ENCODE results near the gene LINGO1.

The LINGO1 gene

DNA sequence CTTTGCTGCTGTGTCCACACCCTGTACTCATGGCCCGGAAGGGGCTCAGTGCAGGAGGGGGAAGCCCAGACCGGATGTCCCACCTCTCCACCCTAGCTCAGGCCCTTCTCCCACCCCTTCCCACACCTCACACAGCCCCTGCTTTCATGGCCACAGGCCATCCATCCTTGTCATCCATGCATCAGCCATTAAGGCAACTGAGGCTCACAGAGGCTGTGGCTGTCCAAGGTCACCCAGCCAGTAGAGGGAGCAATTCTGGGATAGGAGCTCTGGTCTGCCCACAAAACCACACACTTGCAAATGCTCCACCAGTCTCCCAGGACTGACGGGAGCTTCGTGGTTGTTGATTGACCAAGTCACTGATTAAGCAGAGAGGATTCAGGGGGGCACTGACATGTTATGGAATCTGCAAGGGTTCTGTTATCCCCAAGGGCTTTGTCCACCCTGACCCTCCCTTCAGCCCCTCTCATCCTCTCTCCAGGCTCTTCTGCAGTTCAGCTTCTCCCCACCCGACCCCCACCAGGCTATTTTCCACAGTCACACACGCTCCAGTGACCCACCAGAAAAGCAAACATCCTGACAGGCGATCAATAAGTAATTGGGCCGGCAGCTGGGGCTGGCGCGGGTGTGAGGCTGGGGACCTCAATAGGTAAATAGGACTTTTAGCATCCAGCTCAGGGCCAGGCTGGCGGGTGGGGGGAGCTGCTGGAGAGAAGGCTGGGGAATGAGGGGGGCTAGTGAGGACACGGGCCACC, 15.1 kb downstream of the LINGO1 start:
- DNase-seq (ENCODE audit: low read depth) = no peak
- TF ChIP-seq, protein P1, sequence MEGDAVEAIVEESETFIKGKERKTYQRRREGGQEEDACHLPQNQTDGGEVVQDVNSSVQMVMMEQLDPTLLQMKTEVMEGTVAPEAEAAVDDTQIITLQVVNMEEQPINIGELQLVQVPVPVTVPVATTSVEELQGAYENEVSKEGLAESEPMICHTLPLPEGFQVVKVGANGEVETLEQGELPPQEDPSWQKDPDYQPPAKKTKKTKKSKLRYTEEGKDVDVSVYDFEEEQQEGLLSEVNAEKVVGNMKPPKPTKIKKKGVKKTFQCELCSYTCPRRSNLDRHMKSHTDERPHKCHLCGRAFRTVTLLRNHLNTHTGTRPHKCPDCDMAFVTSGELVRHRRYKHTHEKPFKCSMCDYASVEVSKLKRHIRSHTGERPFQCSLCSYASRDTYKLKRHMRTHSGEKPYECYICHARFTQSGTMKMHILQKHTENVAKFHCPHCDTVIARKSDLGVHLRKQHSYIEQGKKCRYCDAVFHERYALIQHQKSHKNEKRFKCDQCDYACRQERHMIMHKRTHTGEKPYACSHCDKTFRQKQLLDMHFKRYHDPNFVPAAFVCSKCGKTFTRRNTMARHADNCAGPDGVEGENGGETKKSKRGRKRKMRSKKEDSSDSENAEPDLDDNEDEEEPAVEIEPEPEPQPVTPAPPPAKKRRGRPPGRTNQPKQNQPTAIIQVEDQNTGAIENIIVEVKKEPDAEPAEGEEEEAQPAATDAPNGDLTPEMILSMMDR (IDR thresholded peaks at IDR 0.05; ENCODE audit: insufficient read depth, low read depth, low read length, missing control alignments) = peak; percentile 31
- H3K4me3 ChIP-seq (ENCODE audit: low read depth, low read length) = no peak overlapping the region

DNA sequence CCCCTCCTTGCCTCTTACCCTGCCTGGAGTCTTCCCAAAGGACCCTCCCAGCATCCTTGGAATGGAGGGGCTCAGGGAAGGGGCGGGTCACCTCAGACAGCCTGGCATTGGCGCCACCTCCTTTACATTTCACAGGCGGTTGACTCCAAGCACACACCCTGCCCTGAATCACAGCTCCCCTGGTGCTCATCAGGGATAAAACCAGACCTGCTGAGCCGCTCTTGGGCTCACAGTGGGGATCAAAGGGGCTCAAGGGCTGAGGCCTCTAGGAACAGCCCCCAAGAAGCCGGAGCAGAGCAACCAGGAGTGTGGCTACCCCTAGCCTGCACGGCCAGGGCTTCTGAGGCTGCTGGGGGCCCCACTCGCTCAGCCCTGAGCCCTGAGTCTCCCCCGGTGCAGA, 16.6 kb downstream of the LINGO1 start:
- TF ChIP-seq, protein P1 (IDR thresholded peaks at IDR 0.05; ENCODE audit: insufficient read depth, low read depth, low read length, missing control alignments) = no peak
- DNase-seq (ENCODE audit: low read depth) = no peak
- no peak overlapping the region for H3K4me3 ChIP-seq (ENCODE audit: low read depth, low read length)

DNA sequence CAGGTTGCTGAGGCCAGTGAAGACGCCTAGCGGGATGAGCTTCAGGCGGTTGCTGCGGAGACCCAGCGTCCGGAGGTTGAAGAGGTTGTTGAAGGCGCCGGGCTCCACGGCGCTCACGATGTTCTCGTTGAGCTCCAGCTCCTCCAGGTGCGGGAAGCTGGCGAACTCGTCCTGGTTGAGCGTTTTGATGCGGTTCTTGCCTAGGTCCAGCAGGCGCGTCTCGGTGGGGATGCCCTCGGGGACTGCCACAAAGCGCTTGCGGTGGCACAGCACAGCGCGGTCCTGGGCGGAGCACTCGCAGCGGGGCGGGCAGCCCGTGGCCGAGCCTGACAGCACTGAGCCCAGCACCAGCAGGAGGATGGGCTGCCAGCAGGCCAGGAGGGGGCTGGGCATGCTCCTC, 17.2 kb downstream of the LINGO1 start:
- TF ChIP-seq, protein P1 (IDR thresholded peaks at IDR 0.05; ENCODE audit: insufficient read depth, low read depth, low read length, missing control alignments) = no peak
- H3K4me3 ChIP-seq (ENCODE audit: low read depth, low read length) = no peak overlapping the region

DNA sequence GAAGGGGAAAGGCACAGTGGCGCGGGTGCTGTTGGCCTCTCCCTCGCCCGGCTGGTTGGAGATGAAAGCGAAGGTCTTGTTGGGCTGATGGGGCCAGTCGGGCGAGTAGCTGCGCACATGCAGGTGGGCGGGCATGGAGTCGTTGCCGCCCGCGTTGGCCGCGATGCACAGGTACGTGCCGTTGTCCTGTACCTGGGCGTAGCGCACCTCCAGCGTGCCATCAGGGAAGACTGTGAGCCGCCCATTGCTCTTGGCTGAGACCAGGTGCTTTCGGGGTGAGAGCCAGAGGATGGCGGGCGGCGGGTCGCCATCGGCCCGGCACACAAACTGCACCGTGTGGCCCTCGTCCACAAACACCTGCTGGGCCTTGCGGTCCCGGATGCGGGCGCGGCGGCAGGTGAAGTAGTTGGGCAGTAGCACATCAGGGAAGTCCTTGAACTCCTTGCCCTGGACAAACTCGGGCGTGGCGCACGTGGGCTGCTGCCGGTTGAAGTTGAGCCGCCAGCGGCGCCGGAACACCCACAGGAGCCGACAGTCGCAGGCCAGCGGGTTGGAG, 18.4 kb downstream of the LINGO1 start:
- TF ChIP-seq, protein P1 (IDR thresholded peaks at IDR 0.05; ENCODE audit: insufficient read depth, low read depth, low read length, missing control alignments) = no peak
- no peak for DNase-seq (ENCODE audit: low read depth)

More for the DNA sequence above, 17.2 kb downstream of the LINGO1 start:
- DNase-seq (ENCODE audit: low read depth) = no peak

GRCh38 chr15:77613814-77614213, 18.9 kb downstream of the LINGO1 start:
- DNase-seq (ENCODE audit: low read depth) = no peak
- no peak overlapping the region for H3K4me3 ChIP-seq (ENCODE audit: low read depth, low read length)
- TF ChIP-seq, protein P1 (IDR thresholded peaks at IDR 0.05; ENCODE audit: insufficient read depth, low read depth, low read length, missing control alignments) = no peak

More for the DNA sequence above, 18.4 kb downstream of the LINGO1 start:
- no peak overlapping the region for H3K4me3 ChIP-seq (ENCODE audit: low read depth, low read length)

DNA sequence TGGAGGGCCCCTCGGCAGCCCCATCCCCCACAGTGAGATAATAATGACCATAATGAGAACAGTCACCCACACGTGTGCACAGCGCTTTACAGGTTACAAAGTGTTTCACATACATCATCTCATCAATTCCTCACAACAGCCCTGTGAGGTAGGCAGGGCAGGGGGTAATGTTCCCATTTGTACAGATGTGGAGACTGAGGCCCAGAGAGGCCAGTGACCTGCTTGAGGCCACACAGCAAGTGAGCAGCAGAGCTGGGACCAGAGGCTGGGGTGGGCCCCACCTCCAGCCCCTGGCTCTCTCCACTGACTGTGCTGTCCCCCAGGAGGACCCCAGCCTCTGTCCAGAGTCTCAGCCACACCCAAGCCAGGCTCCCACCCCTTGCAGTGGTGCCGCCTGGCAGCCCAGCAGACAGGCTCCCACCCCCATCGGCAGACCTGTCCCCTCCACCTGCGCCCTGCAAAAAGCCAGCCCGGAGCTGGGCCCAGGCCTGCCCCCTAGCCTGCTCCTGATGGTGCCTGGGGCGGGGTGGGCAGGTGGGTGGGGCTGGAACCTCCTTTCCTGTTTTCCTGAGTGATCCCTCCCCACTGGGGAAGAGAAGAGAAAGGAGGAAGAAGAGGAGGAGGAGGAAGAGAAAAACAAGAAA, 19.6 kb downstream of the LINGO1 start:
- TF ChIP-seq, protein P1 (IDR thresholded peaks at IDR 0.05; ENCODE audit: insufficient read depth, low read depth, low read length, missing control alignments) = no peak
- H3K4me3 ChIP-seq (ENCODE audit: low read depth, low read length) = no peak overlapping the region
- no peak for DNase-seq (ENCODE audit: low read depth)
